CD4-positive, alpha-beta T cell treated with Interleukin-4 for 4 hours (primary cell): ENCODE measurements around the gene PPP4R4.
"Not testable (repeated sequence)": the region's sequence is repeated elsewhere in the genome, so short reads cannot be mapped to it uniquely, and the experiment has no call there.

Experiments used
- DNase-seq: peaks from one replicate; pipeline ENCODE4 v3.0.0-alpha.2; 2020

The PPP4R4 gene

DNA sequence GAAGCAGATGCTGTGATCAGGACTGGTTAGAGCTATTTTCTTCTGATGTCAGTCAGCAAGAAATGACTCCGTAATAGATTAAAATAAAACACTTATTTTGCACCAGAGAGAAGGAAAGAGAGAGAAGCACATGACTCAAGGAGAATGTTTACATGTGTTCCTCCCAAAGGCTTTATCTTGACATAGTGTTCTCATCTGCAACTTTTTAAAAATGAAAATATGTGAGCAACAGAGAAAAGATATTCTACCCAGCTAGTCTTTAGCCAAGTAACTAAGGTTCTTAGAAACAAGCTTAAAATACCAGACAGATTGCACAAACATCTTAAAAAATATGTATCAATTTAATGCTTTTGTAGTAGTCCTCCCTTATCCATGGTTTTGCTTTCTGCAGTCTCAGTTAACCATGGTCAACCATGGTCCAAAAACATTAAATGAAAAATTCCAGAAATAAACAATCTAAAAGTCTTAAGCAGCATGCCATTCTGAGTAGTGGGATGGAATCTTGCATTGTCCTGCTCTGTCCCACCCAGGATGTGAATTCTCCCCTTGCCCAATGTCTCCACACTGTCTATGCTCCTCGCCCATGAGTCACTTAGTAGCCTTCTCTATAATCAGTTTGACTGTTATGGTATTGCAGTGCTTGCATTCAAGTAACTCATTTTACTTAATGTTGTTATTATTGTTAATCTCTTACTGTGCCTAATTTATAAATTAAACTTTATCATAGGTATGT is 109.0 kb downstream of the PPP4R4 start:
- DNase-seq = no peak

GRCh38 chr14:94284221-94284620 is 110.1 kb downstream of the PPP4R4 start:
- DNase-seq = no peak

GRCh38 chr14:94285158-94285557 is 111.0 kb downstream of the PPP4R4 start:
- DNase-seq = no peak

- no peak for DNase-seq
These were observed 114.7 kb downstream of the PPP4R4 start for GRCh38 chr14:94288610-94289465.

GRCh38 chr14:94290197-94290596 is 116.1 kb downstream of the PPP4R4 start:
- DNase-seq = no peak

DNA sequence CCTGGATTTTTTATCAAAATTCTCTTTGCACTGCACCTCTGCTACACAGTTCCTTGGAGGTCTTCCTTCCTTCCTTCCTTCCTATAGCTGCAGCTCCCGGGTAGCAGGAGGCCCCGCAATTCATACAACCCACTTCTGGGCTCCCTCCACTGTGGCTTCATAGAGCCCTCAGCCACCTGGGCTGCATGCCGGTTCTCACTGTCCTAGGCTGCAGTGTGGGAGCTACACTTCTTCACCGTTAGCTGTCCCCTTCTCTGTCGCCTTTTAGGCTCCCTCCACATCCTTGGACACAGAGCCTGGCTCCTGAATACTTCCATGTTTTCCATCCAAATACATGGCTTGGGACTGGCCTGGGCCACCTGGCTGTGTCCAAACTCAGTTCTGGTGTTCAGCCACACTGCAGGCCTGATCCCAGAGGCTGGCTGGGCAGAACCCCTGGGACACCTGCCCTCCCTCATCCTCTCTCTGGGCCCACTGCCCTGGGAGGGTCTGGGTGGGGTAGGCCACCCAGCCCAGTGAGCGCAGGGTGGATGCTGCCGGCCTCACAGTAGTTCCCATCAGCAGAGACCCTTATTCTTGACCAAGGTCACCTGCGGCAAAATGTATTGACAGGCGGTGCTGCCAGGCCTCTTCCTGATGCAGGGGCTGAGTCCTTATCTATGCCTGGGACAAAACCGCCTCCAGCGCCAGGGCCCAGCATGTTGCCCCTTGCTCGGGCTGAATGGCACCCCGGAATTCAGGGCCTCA is 117.2 kb downstream of the PPP4R4 start:
- DNase-seq = no peak

GRCh38 chr14:94291906-94292525 is 117.9 kb downstream of the PPP4R4 start:
- no peak for DNase-seq

GRCh38 chr14:94292526-94292871 is 118.4 kb downstream of the PPP4R4 start:
- DNase-seq = no peak

DNA sequence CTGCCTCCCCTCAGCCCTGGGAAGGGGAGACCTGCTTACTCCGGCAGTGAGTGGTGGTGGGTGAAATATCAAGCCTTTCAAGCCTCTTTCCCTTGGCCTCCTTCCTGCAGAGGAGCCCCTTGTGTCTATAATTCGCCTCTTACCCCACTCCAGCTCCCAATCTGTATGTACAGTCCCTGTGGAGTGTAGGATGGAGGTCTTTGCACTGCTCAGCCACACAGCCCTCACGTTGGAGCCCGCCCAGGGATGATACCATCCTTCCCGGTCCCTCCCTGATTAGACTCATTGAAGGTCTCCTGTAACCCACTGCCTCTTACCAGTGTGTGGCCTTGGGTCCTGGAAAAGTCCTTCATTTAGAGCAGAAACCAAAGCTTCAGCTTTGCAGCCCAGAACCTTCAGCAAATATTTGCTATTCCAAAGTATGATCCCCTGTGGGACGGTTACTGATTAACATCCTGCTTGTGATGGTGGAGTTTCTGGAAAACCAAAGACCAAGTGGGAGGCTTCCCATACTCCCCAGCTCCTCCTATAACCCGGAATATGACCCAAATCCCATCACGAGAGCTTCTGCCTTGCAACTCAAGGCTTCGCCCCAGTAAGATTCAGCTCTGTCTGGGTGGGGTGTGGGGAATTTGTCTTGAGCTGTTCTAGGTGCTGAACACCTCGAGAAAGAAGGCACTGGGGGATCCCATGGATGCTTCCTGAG is 118.9 kb downstream of the PPP4R4 start, which contains the start of gene SERPINA10:
TSS of gene SERPINA10 (minus strand) at position 397 of the 706 bp plus-strand sequence. CDS start 2,675 bp downstream, outside the sequence.
- no peak for DNase-seq

- DNase-seq = no peak
These were observed 119.4 kb downstream of the PPP4R4 start for GRCh38 chr14:94293578-94293924.

- DNase-seq = no peak
These were observed 121.4 kb downstream of the PPP4R4 start for GRCh38 chr14:94295360-94296180.

- DNase-seq = not testable (repeated sequence)
These were observed 122.0 kb downstream of the PPP4R4 start for GRCh38 chr14:94296181-94296545.

GRCh38 chr14:94298130-94298529 is 124.0 kb downstream of the PPP4R4 start:
- no peak for DNase-seq

- DNase-seq = no peak
These were observed 129.0 kb downstream of the PPP4R4 start for GRCh38 chr14:94303111-94303510.

GRCh38 chr14:94304243-94304642 is 130.1 kb downstream of the PPP4R4 start:
- DNase-seq = no peak

- DNase-seq = no peak
These were observed 131.5 kb downstream of the PPP4R4 start for GRCh38 chr14:94305620-94306019.

- DNase-seq = no peak
These were observed 132.2 kb downstream of the PPP4R4 start for GRCh38 chr14:94306047-94306978.

DNA sequence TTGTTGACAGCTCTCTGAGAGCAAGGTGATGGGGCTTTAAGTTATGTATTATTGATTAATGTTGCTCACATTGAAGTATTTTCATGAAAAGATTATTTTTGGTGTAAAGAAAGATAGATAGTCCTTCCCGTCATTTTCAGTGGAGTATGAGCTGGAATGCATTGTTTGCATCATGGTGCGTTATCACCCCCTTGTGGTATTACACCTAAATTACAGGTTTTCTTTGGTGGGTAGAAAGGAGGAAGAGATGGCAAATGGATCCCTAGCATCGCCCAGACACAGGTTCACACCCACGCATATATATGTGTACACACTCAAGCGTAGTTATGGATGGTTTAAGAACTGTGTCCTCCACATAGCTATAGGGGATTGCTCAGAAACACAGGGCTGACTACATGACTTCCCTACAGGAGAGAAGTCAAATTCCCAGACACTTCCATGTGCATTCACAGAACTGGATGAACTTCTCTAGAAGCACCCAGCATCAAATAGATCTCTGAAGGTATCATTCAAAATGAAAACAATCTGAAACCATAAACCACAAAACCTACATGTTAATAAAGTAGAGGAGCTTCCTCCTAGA is 133.4 kb downstream of the PPP4R4 start:
- DNase-seq = no peak

DNA sequence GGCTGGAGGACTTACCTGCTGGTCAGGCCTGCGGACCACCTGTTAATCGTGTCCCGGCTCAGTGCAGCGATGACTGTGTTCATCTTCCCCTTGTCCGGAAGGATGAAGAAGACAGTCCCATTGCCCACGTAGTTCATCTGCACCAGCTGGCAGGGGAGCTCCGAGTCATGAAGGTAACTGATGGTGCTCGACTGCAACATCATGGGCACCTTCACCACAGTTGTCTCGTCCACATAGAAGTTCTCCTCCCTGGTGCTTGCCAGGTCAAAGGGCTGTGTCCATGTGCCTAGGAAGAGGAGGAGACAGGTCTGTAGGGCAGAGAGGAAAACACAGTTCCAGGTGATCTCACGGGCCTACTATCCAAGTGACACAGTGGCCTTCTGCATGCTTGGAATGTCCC is 135.6 kb downstream of the PPP4R4 start:
- DNase-seq = no peak

GRCh38 chr14:94310248-94310647 is 136.1 kb downstream of the PPP4R4 start:
- DNase-seq = no peak
